ENCODE data around the gene CHID1. TPM values are rescaled to one million over a fixed set of nuclear protein-coding genes. Genes with fewer than 3 reads are reported as not detected.

Gene CHID1
- total and polyA plus RNA-seq, 8 donors: 35.4 to 121 (median 52.1) TPM

- WGBS, 5 donors: 46 to 73% (median 58%) methylated on average over 18 to 21 of the region's 21 CpGs
- H3K4me3 ChIP-seq: no peak overlapping the region
- no peak for TF ChIP-seq EP300 (IDR thresholded peaks at IDR 0.05)
- peak overlapping the region in 4 of 5 donors; percentile 44 to 62 (median 57) for H3K27ac ChIP-seq
- H3K36me3 ChIP-seq: no peaks in the 10 kb centered on the region
- intact Hi-C loops (cut with DNase I; ENCODE audit: low total_unique reads): no loop called here
- peak; percentile 46 to 50 for DNase-seq
- H3K4me1 ChIP-seq: peaks cover 6 to 20% (median 16%) of the 10 kb centered on the region in 4 donors
- H3K27me3 ChIP-seq: no peaks in the 10 kb centered on the region
- H3K9me3 ChIP-seq: no peaks in the 10 kb centered on the region
Observed at GRCh38 chr11:914747-915501, 4.3 kb upstream of the CHID1 start.

GRCh38 chr11:914204-914603 is 3.6 kb upstream of the CHID1 start:
- no peaks in the 10 kb centered on the region for H3K9me3 ChIP-seq
- TF ChIP-seq POLR2AphosphoS5 (IDR thresholded peaks at IDR 0.05): no peak
- no peak for TF ChIP-seq CTCF (IDR thresholded peaks at IDR 0.05)
- TF ChIP-seq EP300 (IDR thresholded peaks at IDR 0.05): no peak
- TF ChIP-seq POLR2A (IDR thresholded peaks at IDR 0.05): no peak
- no peaks in the 10 kb centered on the region for H3K27me3 ChIP-seq
- H3K4me3 ChIP-seq: no peak overlapping the region
- peak overlapping the region; percentile 4 to 62 (median 55) for H3K27ac ChIP-seq
- no peaks in the 10 kb centered on the region for H3K36me3 ChIP-seq
- intact Hi-C loops (cut with DNase I; ENCODE audit: low total_unique reads): no loop called here
- no peak for DNase-seq
- H3K4me1 ChIP-seq: peaks cover 12 to 28% (median 22%) of the 10 kb centered on the region in 4 donors
- WGBS, 5 donors: 59 to 74% (median 69%) methylated on average over 3 to 5 of the region's 5 CpGs

- 79 to 91% (median 85%) methylated on average over 4 of the region's 4 CpGs for WGBS, 5 donors
- DNase-seq: no peak
- Histone ChIP-seq H3K4me1 (peaks cover 12 to 36% (median 30%) of the 10 kb centered on the region in 4 donors), H3K36me3 (peaks cover 0 to 4% (median 0%) of the 10 kb centered on the region in 4 donors), H3K9me3 (no peaks in the 10 kb centered on the region), H3K27me3 (no peaks in the 10 kb centered on the region), H3K27ac (no peak overlapping the region), H3K4me3 (no peak overlapping the region)
- no peak for TF ChIP-seq POLR2A (IDR thresholded peaks at IDR 0.05)
- TF ChIP-seq EP300 (IDR thresholded peaks at IDR 0.05): no peak
- no peak for TF ChIP-seq POLR2AphosphoS5 (IDR thresholded peaks at IDR 0.05)
- no peak for TF ChIP-seq CTCF (IDR thresholded peaks at IDR 0.05)
- intact Hi-C loops (cut with DNase I; ENCODE audit: low total_unique reads): no loop called here
Observed at GRCh38 chr11:913043-913442, 2.4 kb upstream of the CHID1 start.

GRCh38 chr11:912266-912665 is 1.7 kb upstream of the CHID1 start:
- Histone ChIP-seq H3K4me3 (no peak overlapping the region), H3K36me3 (peaks cover 0 to 12% (median 2%) of the 10 kb centered on the region in 4 donors), H3K9me3 (no peaks in the 10 kb centered on the region), H3K27me3 (no peaks in the 10 kb centered on the region), H3K27ac (peak overlapping the region in 1 of 5 donors; percentile 98), H3K4me1 (peaks cover 12 to 36% (median 30%) of the 10 kb centered on the region in 4 donors)
- DNase-seq: no peak
- intact Hi-C loops (cut with DNase I; ENCODE audit: low total_unique reads): no loop called here
- no peak for TF ChIP-seq EP300 (IDR thresholded peaks at IDR 0.05)
- no peak for TF ChIP-seq POLR2A (IDR thresholded peaks at IDR 0.05)
- TF ChIP-seq POLR2AphosphoS5 (IDR thresholded peaks at IDR 0.05): no peak
- TF ChIP-seq CTCF (IDR thresholded peaks at IDR 0.05): no peak
- WGBS, 5 donors: 95 to 97% (median 97%) methylated on average over 12 to 14 of the region's 14 CpGs

- no peak for DNase-seq
- Histone ChIP-seq H3K4me3 (peak overlapping the region in 3 of 4 donors; percentile 75 to 100 (median 79)), H3K9me3 (no peaks in the 10 kb centered on the region), H3K4me1 (peaks cover 12 to 36% (median 30%) of the 10 kb centered on the region in 4 donors), H3K36me3 (peaks cover 0 to 16% (median 4%) of the 10 kb centered on the region in 4 donors), H3K27me3 (no peaks in the 10 kb centered on the region), H3K27ac (peak overlapping the region in 4 of 5 donors; percentile 90 to 98 (median 93))
- TF ChIP-seq CTCF (IDR thresholded peaks at IDR 0.05) (no peak), EP300 (IDR thresholded peaks at IDR 0.05) (no peak), POLR2A (IDR thresholded peaks at IDR 0.05) (no peak), POLR2AphosphoS5 (IDR thresholded peaks at IDR 0.05) (no peak)
- intact Hi-C loops (cut with DNase I; ENCODE audit: low total_unique reads): no loop called here
- WGBS, 5 donors: 94 to 98% (median 96%) methylated on average over 5 to 11 of the region's 11 CpGs
Observed at GRCh38 chr11:911890-912219, 1.2 kb upstream of the CHID1 start.

Measured in stomach (tissue), 9 donors.